GM12892 (cell line): ENCODE results near the gene CCDC63.

Experiments used
- DNase-seq: peaks from one replicate; pipeline ENCODE4 v3.0.0; 2011; ENCODE audit not compliant: insufficient read length
- FAIRE-seq: peaks from 2 replicates; lab custom pipeline; 2011; peaks lifted over from hg19 to GRCh38; lab: Jason Lieb, UNC
- POLR2A ChIP-seq: IDR thresholded peaks from 2 replicates; pipeline ENCODE4 v1.6.1; 2011; ENCODE audit warnings: low read depth, low read length, control low read depth
- POLR2AphosphoS5 ChIP-seq: IDR thresholded peaks from 2 replicates; pipeline ENCODE4 v1.6.1; 2011; ENCODE audit warnings: low read depth, low read length, control low read depth
- TAF1 ChIP-seq: IDR thresholded peaks from 2 replicates; pipeline ENCODE4 v1.6.1; 2011; ENCODE audit warnings: low read depth, mild to moderate bottlenecking, control low read depth, low read length, borderline replicate concordance

CCDC63 gene

DNA sequence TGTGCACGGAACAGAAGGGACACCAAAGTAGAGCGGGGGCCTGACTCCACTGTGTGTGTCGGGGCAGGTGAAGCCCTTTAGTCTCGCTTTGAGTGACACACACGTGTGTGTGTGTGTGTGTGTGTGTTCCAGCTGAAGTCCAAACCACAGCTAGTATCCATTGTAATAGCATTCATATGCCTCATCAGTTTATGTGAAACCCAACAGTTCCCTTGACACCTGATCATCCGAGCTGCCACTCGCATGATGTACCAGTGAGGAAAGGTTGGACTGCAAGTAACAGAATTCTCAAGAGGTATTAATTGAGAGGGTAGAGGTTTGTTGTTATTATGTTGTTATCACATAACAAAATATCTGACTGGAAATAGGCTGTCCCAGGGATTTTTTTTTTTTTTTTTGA lies 16.4 kb downstream of the CCDC63 start:
- TF ChIP-seq TAF1: no peak
- TF ChIP-seq POLR2A: no peak
- TF ChIP-seq POLR2AphosphoS5: no peak
- DNase-seq (no peak), FAIRE-seq (no peak)

DNA sequence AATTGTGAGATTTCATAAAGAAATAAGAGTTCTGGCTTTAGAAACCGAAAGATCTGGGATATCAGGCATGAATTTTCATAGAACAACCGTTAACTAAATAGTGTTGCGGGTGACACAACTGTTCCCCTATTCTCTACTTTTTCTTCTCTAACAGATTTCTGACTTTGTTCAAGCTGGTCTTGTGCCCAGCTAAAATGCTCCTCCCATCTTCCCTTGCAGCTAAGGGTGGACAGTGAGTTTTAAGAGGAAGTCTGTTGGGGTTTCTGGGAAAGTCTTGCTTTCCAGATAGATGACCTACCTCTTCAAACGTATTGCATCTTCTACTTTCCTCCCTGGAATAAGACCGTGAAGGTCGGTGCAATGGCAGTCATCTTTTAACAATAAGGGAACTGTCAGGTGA lies 18.7 kb downstream of the CCDC63 start:
- FAIRE-seq (no peak), DNase-seq (no peak)
- TF ChIP-seq TAF1 (no peak), POLR2AphosphoS5 (no peak), POLR2A (no peak)

DNA sequence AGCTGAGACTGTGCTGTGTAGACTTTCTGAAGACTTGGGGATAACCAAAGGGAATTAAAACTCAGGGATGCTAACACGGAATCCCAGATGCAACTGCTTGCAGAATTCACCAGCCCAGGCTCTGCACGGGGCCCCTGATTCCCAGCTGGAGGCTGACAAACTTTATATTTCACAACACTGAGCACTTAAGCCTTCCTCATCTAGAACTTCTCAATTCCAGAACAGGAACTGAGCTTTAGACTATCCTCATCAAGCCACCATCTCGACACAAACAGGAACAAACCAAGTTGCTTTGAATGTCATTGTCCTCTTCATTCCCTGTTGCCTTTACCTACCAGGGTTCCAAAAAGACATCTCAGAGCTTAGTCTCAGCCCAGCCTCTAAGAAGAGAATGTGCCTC lies 22.2 kb downstream of the CCDC63 start:
- DNase-seq: no peak
- FAIRE-seq: no peak
- no peak for TF ChIP-seq POLR2A
- TF ChIP-seq TAF1: no peak
- TF ChIP-seq POLR2AphosphoS5: no peak

DNA sequence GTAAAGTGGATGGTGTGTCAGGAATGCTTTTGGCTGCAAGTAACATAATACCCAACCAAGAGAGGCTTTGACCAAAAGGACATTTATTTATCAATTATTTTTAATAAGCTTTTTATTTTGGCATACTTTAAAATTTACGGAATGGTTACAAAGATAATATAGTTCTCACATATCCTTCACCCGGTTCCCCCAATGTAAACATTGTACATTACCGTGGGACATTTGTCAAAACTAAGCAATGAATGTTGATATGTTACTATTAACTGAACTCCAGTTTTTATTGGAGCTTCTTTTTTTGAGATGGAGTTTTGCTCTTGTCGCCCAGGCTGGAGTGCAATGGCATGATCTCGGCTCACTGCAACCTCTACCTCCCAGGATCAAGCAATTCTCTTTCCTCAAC lies 23.0 kb downstream of the CCDC63 start:
- TF ChIP-seq POLR2A (no peak), TAF1 (no peak), POLR2AphosphoS5 (no peak)

DNA sequence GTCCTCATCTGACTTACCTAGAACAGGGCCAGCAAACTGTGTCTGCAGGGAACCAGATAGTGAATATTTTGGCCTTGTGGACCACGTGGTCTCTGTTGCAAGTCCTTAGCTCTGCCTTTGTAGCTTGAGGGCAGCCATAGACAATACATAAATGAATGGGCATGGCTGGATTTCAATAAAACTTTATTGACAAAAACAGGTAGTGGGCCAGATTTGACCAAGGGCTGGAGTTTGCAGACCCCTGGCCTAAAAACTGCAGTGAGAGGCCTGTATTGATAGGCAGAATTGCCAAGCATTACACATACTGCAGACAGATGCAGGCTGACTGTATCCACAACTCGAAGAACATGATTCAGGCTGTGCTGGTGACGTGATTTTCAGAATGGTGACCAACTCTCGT lies 25.3 kb downstream of the CCDC63 start:
- TF ChIP-seq POLR2A: no peak
- TF ChIP-seq POLR2AphosphoS5: no peak
- TF ChIP-seq TAF1: no peak
- no peak for FAIRE-seq
- no peak for DNase-seq

More for the DNA sequence above, 23.0 kb downstream of the CCDC63 start:
- DNase-seq (no peak), FAIRE-seq (no peak)

DNA sequence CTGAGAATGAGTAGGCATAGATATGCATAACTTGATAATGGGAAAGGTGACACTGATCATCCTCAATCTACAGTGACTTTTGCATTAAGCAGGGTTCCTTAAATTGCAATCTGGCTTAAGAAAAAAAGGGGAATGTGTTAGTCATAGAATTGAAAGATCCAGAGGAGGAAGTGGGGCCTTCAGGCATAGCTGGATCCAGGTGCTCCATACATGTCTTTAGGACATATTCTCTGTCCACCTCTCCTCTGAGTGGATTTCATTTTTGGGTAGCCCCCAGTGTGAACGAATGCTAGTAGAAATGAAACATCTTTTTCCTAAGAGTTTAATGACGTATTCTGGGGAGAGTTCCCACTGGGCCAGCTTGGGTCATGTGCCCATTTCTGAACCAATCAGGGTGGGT lies 27.6 kb downstream of the CCDC63 start:
- no peak for FAIRE-seq

DNA sequence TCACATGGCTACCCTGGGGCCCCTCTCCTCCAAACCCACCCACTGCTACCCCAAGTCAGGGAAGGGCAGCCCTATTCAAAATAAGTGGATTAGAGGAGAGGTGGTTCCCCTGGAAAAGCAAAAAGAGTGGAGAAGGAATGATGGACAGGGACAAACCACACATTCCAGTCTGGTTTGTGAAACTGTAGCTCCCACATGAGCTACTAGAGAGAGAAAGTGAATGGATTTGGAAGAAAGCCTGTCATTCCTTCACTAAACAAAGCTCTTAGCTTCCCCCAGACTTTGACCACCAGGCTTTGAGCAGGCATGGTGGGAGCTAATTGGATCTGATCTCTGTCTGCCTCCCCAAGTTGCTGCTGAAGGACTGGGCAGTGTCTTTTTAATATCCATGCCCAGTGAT lies 28.0 kb downstream of the CCDC63 start:
- no peak for DNase-seq
- TF ChIP-seq POLR2AphosphoS5 (no peak), TAF1 (no peak), POLR2A (no peak)
- no peak for FAIRE-seq

More for the DNA sequence above, 27.6 kb downstream of the CCDC63 start:
- no peak for DNase-seq
- no peak for TF ChIP-seq TAF1
- TF ChIP-seq POLR2AphosphoS5: no peak
- TF ChIP-seq POLR2A: no peak

DNA sequence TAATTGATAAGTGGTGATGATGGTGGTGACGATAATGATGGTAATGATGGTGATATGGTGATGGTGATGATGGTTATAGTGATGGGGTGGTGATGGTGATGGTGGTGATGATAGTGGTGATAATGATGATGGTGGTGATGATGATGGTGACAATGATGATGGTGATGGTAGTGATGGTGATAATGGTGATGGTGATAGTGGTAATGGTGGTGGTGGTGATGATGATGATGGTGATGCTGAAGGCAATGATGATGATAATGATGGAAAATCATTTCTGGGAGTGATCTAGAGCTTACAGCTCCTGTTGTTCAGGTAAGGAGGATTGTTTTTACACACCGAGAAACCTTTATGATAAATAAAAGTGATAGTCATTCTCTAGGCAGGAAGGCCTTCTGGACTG lies 33.9 kb downstream of the CCDC63 start:
- DNase-seq (no peak), FAIRE-seq (no peak)
- TF ChIP-seq POLR2AphosphoS5 (no peak), TAF1 (no peak), POLR2A (no peak)

DNA sequence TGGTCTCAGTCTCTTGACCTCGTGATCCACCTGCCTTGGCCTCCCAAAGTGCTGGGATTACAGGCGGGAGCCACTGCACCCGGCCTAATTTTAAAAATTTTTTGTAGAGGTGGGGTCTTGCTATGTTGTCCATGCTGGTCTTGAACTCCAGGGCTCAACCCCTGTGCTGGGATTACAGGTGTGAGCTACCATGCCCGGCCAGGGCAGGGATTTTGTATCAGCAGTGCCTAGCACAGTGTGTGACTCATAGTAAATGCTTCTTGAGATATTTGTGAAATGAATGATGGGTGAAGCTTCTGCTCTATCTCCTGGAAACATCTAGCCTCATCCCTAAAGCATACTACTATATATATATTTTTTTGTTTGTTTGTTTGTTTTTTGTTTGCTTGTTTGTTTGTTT lies 36.5 kb downstream of the CCDC63 start:
- DNase-seq: no peak
- FAIRE-seq: no peak
- no peak for TF ChIP-seq TAF1
- no peak for TF ChIP-seq POLR2AphosphoS5
- no peak for TF ChIP-seq POLR2A

DNA sequence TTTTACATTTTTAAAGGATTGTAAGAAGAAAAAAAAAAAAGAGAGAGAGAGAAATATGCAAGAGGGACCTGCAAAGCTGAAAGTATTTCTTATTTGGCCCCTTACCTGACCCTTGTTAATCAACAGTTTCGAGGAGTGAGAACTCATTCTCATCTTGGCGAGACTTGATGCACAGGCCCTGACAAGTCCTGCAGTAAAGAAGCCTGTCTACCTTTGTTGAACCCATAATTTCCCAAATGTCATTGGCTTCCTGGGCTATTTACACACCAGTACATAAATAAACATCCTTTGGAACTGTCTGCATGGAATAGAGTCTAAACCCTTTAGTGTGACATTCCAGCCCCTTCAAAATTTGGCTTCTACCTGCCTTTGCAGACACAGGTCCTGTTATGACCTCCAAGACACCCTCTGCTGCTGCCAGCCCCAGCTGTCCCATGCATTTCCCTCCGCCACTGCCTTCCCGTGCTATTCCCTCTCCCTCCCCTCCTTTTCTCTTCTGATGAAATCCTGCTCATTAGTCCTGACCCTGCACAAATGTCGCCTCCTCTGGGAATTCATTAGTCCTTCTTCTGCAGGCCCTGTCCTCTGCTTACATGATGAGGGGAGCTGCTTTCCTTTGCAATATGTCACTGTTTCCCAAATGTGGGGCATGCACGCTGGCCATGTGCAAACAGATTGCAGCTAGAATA lies 38.5 kb downstream of the CCDC63 start:
- no peak for FAIRE-seq
- DNase-seq: no peak

DNA sequence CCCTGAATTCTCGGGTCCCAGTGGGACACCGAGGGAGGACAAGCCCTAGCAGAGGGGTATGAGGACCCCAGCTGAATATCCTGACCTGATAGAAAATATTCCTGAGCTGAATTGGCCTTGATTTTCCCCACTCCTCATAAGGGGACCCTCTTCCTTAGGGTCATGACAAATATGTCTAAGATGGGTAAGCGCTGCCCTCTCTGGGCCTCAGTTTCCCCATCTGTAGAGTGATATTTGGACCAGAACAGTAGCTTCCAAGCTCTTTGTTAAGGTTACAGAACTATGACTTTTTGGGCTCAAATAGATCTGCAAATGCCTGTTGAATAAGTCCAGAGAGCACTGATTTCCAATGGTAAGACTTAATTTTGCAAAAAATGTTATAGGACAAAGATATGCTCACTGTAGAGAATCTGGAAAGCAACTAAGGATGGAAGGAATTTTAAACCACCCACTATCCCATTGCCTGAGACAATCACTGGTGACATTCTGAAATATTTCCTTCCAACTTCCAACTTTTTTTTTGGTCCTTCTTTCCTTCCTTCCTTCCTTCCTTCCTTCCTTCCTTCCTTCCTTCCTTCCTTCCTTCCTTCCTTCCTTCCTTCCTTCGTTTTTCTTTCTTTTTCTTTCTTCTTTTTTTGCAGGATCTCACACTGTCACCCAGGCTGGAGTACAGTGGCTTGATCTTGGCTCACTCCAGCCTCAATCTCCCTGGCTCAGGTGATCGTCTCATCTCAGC lies 41.6 kb downstream of the CCDC63 start:
- TF ChIP-seq POLR2A: no peak
- TF ChIP-seq TAF1: no peak
- no peak for TF ChIP-seq POLR2AphosphoS5
- FAIRE-seq (no peak), DNase-seq (no peak)

More for the DNA sequence above, 38.5 kb downstream of the CCDC63 start:
- no peak for TF ChIP-seq TAF1
- no peak for TF ChIP-seq POLR2A
- TF ChIP-seq POLR2AphosphoS5: no peak

DNA sequence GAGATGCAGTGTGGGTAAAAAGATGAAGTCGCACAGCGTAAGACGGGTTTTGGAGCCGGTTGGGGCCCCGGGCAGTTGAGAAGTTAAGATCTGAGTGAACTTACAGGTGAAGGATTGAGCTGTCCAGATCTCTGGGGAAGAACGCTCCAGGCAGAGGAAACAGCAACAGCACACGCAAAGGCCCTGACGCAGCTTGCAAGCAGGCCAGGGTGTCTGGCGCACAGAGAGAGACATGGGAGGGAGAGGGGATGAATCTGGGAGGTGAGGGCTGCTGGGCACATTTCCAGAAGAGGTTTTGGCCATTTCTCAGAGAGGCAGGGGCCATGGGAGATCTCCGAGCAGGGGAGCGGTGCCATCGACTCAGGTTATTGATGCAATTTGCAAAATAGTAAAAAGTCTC lies 42.6 kb downstream of the CCDC63 start:
- FAIRE-seq: no peak
- TF ChIP-seq POLR2AphosphoS5 (no peak), TAF1 (no peak), POLR2A (no peak)
- no peak for DNase-seq
